ENCODE measurements around the gene SNAPC2.
A peak's percentile ranks its signal among the peaks of the same experiment; 100 is the strongest.
"Not testable (repeated sequence)": the region's sequence is repeated elsewhere in the genome, so short reads cannot be mapped to it uniquely, and the experiment has no call there.

The SNAPC2 gene

DNA sequence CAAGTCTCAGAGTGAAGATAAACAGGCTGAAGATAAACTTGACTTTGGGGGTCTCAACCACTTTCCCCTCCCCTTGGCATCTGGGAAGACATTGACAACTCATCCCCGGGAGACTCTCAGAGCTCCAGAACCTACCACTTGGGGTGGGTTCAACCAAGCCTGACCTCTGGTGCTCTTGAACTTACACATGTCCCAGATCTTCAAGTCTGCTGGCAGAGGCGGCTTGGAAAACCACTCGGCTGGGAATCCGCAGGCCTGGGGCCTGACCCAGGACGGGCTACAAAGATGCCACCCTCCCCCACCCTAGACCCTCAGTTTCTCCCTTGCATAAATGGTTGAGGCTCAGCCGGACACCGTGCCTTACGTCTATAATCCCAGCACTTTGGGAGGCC is 31.3 kb upstream of the SNAPC2 start:
- DNase-seq (ENCODE audit: low read depth in 2 of 2), result no peak

DNA sequence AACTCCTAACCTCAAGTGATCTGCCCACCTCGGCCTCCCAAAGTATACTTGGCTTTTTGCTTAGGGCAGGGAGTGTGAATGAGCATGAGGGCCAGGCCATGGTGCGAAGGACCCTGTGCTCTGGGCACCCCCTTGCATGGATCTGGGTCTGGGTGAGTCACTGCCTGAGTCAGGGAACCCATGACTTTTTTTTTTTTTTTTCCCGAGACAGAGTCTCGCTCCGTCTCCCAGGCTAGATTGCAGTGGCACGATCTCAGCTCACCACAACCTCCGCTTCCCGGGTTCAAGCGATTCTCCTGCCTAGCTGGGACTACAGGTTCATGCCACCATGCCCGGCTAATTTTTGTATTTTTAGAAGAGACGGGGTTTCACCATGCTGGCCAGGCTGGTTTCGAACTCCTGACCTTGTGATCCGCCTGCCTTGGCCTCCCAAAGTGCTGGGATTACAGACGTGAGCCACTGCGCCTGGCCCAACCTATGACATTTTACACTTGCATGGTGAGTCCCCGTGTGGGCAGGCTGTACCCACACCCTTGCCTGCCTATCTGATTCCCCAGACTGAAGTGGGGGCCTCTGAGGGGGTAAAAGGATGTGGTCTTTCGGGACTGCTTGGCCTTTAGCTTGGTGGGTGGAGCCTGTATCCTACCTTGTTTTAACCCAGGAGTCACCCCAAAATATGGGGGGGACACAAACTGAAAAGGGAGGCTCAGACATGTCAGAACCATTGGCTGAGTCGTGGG is 26.6 kb upstream of the SNAPC2 start:
- DNase-seq (ENCODE audit: low read depth in 2 of 2), result not testable (repeated sequence)

DNA sequence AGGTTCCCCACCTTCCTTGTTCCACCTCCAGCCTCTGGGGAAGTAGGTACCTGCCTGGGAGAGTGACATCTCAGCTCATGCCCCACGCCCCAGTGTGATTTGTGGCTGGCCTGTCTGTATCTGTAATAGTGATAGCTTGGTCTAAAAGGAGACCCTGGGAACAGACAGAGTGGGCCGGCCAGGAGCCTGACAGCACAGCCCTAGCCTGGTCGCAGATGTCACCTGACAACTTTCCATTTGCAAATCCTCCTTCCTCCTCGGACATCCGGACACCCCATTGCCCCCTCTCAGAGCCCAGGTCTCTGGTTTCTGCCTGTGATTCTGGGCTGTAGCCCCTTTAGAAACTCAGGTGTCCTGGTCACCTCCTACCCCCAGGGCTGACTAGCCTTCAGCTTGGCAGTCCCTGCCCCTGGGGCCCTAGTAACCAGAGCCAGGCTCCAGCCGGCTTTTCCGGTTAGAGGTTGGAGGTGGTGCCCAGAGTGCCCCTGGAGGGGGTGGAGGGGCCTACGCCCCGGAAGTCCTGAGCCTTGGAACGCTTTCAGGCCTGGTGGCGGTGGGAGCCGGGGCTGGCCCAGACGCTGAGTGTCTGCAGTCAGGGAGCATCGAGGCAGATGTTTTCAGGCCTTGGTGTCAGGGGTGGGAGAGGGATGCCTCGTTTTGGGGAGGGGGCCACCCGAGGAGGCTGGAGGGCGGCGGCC is 25.4 kb upstream of the SNAPC2 start:
- DNase-seq (ENCODE audit: low read depth in 2 of 2), result no peak

DNA sequence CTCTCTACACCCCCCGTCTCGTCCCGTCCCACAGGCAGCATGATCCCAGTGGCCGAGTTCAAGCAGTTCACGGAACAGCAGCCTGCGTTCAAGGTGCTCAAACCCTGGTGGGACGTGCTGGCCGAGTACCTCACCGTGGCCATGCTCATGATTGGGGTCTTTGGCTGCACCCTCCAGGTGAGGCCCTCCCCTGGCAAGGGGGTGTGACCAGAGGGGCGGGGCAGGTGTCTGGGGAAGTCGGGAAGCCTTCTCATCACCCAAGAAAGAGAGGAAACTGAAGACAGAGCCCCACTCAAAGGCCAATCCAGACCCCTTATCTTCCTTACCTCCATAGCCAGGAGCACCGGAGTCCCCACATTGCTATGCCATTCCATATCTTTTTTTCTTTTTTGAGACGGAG is 24.6 kb upstream of the SNAPC2 start:
- DNase-seq (ENCODE audit: low read depth in 2 of 2), result no peak

DNA sequence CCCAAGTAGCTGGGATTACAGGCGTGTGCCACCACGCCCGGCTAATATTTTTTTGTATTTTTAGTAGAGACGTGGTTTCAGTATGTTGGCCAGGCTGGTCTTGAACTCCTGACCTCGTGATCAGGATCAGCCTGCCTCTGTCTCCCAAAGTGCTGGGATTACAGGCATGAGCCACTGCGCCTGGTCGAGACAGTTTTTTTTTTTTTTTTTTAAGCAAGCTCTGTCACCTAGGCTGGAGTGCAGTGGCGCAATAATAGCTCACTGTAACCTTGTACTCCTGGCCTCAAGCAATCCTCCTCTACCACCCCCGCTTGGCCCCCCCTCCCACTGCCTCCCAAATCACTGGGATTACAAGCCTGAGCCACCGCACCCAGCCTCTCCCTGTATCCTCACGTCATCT is 22.8 kb upstream of the SNAPC2 start:
- DNase-seq (ENCODE audit: low read depth in 2 of 2), result no peak

DNA sequence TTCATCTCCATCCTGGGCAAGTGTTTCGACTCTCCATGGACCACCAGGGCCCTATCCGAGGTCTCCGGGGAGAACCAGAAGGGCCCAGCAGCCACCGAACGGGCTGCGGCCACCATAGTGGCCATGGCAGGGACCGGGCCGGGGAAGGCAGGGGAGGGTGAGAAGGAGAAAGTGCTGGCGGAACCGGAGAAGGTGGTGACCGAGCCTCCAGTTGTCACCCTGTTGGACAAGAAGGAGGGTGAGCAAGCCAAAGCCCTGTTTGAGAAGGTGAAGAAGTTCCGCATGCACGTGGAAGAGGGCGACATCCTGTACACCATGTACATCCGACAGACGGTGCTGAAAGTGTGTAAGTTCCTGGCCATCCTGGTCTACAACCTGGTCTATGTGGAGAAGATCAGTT is 21.2 kb upstream of the SNAPC2 start:
- no peak for DNase-seq (ENCODE audit: low read depth in 2 of 2)

DNA sequence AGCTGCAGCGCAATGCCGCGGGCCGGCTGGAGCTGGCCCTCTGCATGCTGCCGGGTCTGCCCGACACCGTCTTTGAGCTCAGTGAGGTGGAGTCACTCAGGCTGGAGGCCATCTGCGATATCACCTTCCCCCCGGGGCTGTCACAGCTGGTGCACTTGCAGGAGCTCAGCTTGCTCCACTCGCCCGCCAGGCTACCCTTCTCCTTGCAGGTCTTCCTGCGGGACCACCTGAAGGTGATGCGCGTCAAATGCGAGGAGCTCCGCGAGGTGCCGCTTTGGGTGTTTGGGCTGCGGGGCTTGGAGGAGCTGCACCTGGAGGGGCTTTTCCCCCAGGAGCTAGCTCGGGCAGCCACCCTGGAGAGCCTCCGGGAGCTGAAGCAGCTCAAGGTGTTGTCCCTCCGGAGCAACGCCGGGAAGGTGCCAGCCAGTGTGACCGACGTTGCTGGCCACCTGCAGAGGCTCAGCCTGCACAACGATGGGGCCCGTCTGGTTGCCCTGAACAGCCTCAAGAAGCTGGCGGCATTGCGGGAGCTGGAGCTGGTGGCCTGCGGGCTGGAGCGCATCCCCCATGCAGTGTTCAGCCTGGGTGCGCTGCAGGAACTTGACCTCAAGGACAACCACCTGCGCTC is 20.3 kb upstream of the SNAPC2 start:
- no peak for DNase-seq (ENCODE audit: low read depth in 2 of 2)

DNA sequence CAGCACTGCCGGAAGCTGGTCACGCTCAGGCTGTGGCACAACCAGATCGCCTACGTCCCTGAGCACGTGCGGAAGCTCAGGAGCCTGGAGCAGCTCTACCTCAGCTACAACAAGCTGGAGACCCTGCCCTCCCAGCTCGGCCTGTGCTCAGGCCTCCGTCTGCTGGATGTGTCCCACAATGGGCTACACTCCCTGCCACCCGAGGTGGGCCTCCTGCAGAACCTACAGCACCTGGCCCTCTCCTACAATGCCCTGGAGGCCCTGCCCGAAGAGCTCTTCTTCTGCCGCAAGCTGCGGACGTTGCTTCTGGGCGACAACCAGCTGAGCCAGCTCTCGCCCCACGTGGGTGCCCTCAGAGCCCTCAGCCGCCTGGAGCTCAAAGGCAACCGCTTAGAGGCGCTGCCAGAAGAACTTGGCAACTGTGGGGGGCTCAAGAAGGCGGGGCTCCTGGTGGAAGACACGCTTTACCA is 19.7 kb upstream of the SNAPC2 start:
- DNase-seq (ENCODE audit: low read depth in 2 of 2), result no peak

DNA sequence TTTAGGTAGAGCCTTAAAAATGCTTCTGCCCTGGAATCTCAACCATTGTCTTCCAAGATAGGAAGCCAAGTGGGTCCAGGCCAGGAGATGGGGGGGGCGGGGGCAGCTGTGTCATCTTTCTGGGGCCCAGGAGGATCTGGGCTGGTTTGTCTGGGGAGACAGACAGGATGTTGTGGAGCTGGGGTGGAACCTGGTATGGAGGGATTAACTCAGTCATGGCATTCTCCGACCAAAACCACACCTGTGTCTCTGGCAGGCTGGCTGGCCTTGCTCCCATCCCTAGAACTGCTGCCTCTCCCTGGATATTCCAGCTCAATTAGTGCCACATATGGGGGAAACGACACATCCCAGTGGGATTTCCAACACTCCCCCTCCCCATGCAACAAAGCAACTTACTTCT is 19.2 kb upstream of the SNAPC2 start:
- no peak for DNase-seq (ENCODE audit: low read depth in 2 of 2)

DNA sequence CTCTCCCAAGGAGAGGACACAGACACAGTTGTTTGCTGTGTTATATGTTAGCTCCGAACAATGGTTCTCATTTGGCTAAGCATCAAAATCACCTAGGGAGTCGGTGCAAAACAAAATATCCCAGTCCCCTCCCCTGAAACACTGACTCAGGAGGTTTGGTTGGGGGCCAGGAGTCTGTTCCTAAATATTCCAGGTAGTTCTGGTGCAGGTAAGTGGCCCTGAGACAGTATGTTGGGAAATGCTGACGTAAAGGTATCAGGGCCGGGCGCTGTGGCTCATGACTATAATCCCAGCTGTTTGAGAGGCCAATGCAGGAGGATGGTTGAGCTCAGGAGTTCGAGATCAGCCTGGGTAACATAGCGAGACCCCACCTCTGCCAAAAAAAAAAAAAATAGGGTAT is 18.8 kb upstream of the SNAPC2 start:
- DNase-seq (ENCODE audit: low read depth in 2 of 2), result no peak

DNA sequence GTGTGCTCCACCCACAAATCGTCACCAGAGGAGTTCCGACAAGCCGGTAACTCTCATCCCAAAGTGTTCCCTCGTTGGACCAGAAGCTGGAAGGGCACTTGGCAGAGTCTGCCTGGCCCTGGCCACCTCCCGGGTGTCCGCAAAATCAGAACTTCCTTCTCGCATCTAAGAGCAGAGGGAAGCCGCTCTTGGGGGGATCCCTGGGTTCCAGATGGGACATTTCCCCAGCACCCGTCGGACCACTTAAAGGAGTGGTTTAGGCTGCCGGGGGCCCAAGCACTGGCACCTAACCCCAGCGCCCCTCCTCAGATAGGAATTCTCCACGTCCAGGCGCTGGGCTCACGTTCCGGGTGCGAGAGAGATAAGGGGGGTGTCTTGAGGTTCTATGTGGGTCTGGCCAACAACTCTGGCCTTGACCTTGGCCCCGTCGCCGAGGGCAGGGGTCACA is 17.3 kb upstream of the SNAPC2 start:
- no peak for DNase-seq (ENCODE audit: low read depth in 2 of 2)

DNA sequence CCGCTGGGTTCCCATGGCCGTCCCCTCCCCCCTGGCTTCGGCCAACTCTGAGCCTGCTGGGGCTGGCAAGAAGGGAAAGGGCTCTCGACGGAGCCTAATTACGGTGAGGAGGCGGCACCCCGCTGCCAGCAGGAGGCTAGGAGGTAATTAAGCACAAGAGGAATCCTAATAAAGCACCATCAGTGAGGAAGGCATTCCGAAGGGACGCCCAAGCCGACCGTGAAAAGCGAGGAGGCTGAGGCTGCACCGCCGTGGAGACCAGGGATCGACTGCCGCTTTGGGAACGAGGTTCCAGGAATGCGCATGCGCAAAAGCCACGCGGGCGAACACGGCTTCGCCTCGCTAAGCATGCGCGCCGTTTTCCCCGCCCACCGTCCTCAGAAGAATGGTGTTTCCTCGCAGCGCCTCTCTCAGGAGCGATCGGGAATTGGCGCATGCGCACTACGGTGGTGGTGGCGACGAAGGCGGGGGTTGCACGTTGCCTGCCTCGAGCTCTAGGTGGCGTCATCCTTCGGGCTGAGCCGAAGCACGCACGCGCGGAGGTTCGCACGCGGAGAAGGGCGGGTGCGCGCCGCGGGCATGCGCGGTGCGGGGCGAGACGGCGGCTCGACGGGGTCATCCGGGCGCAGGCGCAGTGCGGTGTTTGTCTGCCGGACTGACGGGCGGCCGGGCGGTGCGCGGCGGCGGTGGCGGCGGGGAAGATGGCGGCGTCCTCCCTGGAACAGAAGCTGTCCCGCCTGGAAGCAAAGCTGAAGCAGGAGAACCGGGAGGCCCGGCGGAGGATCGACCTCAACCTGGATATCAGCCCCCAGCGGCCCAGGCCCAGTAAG is 16.7 kb upstream of the SNAPC2 start, which contains the start of gene MAP2K7:
TSS of gene MAP2K7 (plus strand) at position 634 of the 830 bp plus-strand sequence. CDS start at position 702, 68 bp downstream.
- DNase-seq (ENCODE audit: low read depth in 2 of 2), result peak; percentile 97 to 98

DNA sequence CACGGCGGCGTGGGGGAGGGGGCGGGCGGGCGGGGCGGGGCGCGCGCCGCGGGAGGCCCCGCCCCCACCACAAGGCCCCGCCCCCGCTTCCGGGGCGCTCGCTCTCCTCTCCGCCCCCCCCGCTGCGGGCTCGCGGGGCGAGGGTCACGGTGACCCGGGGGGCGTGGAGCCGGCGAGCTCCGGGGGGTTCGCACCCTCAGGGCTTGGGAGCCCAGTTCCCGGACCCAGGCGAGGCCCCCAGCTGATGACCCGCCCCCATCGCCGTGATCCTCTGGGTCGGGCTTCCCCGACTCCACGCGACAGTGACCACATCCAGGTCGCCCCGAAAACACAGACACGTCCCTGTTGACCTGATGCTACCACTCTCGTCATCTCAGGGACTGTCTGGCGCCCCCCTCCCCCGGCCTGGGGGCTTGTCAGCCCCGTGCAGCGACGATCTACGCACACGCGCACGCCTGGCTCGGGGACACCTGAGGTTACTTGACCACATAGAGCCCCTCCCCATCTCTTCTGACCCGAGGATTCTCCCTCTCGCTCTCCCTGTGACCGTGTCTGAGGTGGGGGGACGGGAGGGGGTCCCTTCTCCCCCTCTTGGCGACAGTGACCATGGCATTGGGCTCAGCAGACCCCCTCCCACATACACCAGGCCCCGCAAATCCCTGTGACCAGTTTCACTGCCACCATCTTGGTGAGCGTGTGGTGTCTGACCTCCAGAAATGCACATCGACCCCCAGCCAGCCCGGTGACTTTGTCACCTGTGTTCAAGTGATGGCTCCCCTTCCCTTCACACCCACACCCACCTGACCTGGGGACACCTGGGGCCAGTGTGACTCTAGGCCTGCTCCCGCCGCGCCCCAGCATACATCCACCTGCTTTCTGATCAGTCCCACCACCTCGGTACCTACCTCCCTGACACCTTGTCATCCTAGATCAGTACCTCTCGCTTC is 15.8 kb upstream of the SNAPC2 start:
- DNase-seq (ENCODE audit: low read depth in 2 of 2), result no peak

DNA sequence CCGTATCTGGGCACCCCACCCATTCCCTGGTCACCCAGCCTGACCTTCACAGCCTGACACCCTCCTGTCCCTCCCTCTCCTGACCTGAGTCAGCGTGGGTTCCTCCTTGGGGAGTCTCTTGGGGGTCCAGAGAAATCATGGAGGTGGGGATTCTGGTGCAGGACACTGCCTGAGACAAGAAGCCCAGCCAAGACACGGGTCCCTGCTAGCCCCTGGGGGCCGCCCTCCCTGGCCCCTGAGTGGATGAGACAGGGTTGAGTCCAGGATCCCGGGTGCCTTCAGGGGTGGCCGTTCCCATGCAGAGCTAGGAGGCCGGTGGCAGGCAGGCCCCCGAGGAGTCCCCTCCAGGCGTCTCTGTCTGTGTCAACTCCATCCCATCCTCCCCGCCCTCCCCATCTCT is 14.9 kb upstream of the SNAPC2 start:
- DNase-seq (ENCODE audit: low read depth in 2 of 2), result no peak

DNA sequence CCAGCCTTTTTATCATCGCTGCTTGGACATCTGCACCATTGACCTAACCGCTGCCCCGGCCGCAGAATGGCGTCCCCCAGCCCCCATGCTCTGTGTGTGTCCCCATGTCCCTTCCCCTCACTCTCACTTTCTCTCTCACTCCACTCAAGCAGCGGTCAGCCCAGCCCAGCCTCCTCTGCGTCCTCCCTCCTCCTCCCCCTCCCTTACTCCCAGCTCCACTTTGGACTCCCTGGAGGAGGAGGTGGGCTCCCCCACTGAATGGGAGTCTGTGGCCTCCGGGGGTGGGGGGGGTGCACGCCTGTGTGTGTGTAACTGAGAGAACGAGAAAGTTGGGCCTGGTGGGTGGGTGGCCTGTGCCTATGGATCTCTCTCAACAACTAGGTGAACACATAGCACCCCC is 14.3 kb upstream of the SNAPC2 start:
- DNase-seq (ENCODE audit: low read depth in 2 of 2), result no peak

DNA sequence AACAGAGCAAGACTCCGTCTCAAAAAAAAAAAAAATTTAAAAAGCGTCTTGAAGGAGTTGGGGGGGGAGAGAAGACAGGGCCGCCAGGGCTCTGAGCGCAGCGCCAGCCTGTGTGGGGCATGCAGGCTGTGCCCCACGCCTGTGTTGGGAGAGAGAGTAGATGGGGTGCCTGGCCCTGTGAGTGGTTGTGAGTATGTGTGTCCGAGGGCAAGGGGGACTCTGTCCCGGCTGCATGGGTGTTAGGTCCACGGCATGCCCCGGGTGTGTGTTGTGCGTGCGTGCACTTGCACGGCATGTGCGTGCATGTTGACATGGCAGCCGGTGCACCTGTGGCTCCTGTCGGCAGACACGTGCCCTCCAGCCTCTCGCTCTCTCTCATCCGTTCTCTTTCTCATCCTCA is 13.0 kb upstream of the SNAPC2 start:
- no peak for DNase-seq (ENCODE audit: low read depth in 2 of 2)

DNA sequence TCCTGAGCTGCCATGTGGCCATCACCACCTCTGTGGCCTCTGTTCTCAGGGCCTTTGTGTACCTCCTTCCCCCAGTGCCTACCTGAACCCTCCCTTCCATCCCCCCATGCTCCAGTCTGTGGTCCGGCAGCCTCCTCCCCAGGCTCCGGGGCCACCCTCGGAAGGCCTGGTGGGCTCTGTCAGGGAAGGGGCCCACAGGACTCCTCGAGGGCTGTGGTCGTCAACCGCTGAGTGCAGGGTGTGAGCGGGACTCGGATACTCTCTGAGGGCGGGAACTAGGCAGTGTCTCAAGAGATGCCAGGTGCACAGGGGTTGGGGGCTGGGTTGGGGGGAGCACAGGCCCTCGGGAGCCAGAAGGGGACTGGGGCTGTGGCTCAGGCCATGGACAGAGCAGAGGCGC is 12.6 kb upstream of the SNAPC2 start:
- DNase-seq (ENCODE audit: low read depth in 2 of 2), result no peak

DNA sequence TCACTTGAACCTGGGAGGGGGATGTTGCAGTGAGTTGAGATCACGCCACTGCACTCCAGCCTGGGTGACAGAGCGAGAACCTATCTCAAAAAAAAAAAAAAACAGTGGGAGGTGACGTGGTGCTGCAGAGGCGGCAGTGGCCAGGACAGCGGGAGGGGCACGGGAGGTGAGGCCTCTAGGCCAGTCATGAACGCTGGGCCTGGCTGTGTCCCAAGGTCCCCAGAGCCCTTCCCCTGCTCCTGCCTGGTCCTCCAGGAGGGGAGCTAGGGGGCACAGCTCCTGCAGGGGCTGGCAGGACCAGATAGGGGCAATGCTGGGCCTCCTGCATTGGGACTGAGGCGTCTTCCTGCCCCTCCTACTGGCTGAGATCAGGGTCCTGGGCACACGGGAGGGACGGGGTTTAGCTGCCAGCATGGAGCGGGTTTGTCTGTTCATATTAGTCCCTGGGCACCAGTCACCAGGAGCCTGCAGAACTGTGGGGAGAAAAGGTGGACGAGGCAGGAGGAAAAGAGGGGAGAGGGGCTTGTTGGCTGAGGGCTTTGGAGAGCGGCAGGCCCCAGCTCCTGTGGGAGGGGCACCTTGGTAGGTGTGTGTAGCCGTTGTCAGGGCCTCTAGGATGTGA is 11.9 kb upstream of the SNAPC2 start:
- no peak for DNase-seq (ENCODE audit: low read depth in 2 of 2)

DNA sequence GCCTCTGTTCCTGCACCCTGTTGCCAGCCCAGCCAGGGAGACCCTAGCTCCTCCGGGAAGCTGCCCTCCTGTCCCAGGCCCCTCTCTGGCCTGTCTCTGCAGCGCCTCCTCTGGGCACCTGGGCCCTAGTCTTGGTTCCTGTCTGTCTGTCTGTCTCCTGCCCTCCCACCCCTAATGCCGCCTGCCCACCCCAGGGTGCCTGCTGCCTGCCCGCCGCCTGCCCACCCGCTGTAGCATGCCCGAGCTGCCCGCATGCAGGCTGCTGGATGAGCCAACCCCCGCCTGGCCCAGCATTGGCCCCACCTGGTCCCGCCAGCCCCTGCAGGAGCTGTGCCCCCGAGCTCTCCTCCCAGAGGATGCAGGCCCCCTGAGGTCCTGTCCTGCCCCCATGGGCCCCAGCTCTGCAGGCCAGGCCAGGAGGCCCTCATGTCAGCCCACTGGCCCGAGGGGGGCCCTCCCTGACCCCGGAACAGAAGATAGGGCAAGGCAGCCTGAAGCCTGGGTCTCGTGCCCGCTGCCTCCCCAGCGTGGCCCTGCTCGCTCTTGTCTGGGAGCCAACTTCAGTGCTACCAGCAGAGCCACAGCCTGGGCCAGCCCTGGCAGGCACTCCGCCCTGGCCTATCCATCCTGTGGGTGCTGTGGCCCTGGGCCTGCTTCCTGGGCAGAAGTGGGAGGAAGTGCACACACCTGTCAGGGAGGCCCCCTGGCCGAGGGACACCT is 11.2 kb upstream of the SNAPC2 start:
- no peak for DNase-seq (ENCODE audit: low read depth in 2 of 2)

Measured in fibroblast of skin of left biceps (primary cell).